Mesendoderm (in vitro differentiated cells): ENCODE results near the gene PPIL3.

Experiments used
- DNase-seq: peaks from one replicate; pipeline ENCODE4 v3.0.0; 2013
- H2AK5ac ChIP-seq: 2 replicates; pipeline ENCODE4 v1.6.1; 2013; ENCODE audit warnings: low read length, inconsistent platforms
- H2BK120ac ChIP-seq: 2 replicates; pipeline ENCODE4 v1.6.1; 2013; ENCODE audit warnings: low read depth, mild to moderate bottlenecking, low read length, moderate library complexity, mixed read lengths
- H2BK15ac ChIP-seq: replicated peaks from 2 replicates; pipeline ENCODE4 v1.6.1; 2013; ENCODE audit warnings: low read depth, mild to moderate bottlenecking, moderate library complexity
- H2BK5ac ChIP-seq: 2 replicates; pipeline ENCODE4 v1.6.1; 2013; ENCODE audit warnings: low read length, inconsistent platforms
- H3K18ac ChIP-seq: 2 replicates; pipeline ENCODE4 v1.6.1; 2013; ENCODE audit warnings: mild to moderate bottlenecking, low read length, mixed read lengths
- H3K23ac ChIP-seq: one replicate; pipeline ENCODE4 v1.6.1; 2013; ENCODE audit warnings: low read length
- H3K27ac ChIP-seq: 2 replicates; pipeline ENCODE4 v1.5.1; 2013; ENCODE audit warnings: low read depth, mild to moderate bottlenecking, inconsistent platforms, low read length, moderate library complexity
- H3K27me3 ChIP-seq: 2 replicates; pipeline ENCODE4 v1.6.1; 2013; ENCODE audit warnings: low read length, control low read depth, mild to moderate bottlenecking, inconsistent platforms; ENCODE audit not compliant: insufficient read depth, poor library complexity
- H3K36me3 ChIP-seq: 2 replicates; pipeline ENCODE4 v1.6.1; 2013; ENCODE audit warnings: low read length, inconsistent platforms; ENCODE audit not compliant: control insufficient read depth, insufficient read depth
- H3K4ac ChIP-seq: one replicate; pipeline ENCODE4 v1.6.1; 2013; ENCODE audit warnings: low read depth, mild to moderate bottlenecking, low read length, moderate library complexity
- H3K4me1 ChIP-seq: 2 replicates; pipeline ENCODE4 v1.6.1; 2013; ENCODE audit warnings: low read depth, low read length, inconsistent platforms; ENCODE audit not compliant: control insufficient read depth
- H3K4me2 ChIP-seq: 2 replicates; pipeline ENCODE4 v1.6.1; 2013; ENCODE audit warnings: low read length
- H3K4me3 ChIP-seq: 2 replicates; pipeline ENCODE4 v1.5.1; 2013; ENCODE audit warnings: mild to moderate bottlenecking, low read length
- H3K56ac ChIP-seq: one replicate; pipeline ENCODE4 v1.6.1; 2013; ENCODE audit warnings: low read length
- H3K79me1 ChIP-seq: 2 replicates; pipeline ENCODE4 v1.6.1; 2013; ENCODE audit warnings: low read length, inconsistent platforms
- H3K79me2 ChIP-seq: 2 replicates; pipeline ENCODE4 v1.6.1; 2013; ENCODE audit warnings: mild to moderate bottlenecking, low read length; ENCODE audit not compliant: control insufficient read depth, insufficient read depth
- H3K9ac ChIP-seq: 2 replicates; pipeline ENCODE4 v1.6.1; 2013; ENCODE audit warnings: low read length, inconsistent platforms
- H4K5ac ChIP-seq: one replicate; pipeline ENCODE4 v1.6.1; 2013; ENCODE audit warnings: low read length
- H4K8ac ChIP-seq: one replicate; pipeline ENCODE4 v1.6.1; 2013; ENCODE audit warnings: low read depth, mild to moderate bottlenecking, control low read depth, low read length, moderate library complexity
- WGBS: extraction: QIAGEN DNeasy Blood & Tissue Kit; methylation state at CpG from one replicate; pipeline ENCODE4 v1.1.7; 2013; ENCODE audit warnings: low lambda C conversion rate, missing lambda C conversion rate; ENCODE audit not compliant: insufficient coverage; ENCODE audit errors: extremely low coverage; 5-methylcytosine and 5-hydroxymethylcytosine counted together

PPIL3 gene

DNA sequence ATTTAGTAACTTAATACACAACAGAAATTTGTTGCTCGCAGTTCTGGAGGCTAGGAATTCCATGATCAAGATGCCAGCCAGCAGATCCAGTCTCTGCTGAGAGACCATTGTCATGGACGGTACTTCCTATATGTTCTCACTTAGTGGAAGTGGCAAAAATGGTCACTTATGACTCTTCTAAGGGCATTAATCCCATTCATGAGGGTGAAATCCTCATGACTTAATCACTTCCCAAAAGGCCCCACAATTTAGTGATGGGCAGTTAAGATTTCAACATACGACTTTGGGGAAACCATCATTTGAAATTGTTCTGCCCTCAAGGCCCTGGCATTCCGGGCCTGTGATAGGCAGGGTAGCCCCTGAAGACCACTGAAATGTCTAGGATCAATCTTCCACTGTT lies 54.2 kb downstream of the PPIL3 start:
- Histone ChIP-seq H2BK120ac (no peak overlapping the region), H3K4me1 (no peaks in the 10 kb centered on the region), H3K4me3 (no peak overlapping the region), H2BK15ac (no peak overlapping the region), H3K79me1 (no peaks in the 10 kb centered on the region), H2AK5ac (no peak overlapping the region), H4K5ac (no peak overlapping the region), H2BK5ac (no peak overlapping the region), H3K27me3 (no peaks in the 10 kb centered on the region), H3K27ac (no peak overlapping the region), H3K18ac (no peak overlapping the region), H3K9ac (no peak overlapping the region), H3K79me2 (no peaks in the 10 kb centered on the region), H3K36me3 (no peaks in the 10 kb centered on the region), H4K8ac (no peak overlapping the region), H3K56ac (no peak overlapping the region), H3K4ac (no peak overlapping the region), H3K23ac (no peak overlapping the region), H3K4me2 (no peak overlapping the region)
- WGBS: no CpG with 5 or more reads among the region's 4 CpGs
- no peak for DNase-seq

DNA sequence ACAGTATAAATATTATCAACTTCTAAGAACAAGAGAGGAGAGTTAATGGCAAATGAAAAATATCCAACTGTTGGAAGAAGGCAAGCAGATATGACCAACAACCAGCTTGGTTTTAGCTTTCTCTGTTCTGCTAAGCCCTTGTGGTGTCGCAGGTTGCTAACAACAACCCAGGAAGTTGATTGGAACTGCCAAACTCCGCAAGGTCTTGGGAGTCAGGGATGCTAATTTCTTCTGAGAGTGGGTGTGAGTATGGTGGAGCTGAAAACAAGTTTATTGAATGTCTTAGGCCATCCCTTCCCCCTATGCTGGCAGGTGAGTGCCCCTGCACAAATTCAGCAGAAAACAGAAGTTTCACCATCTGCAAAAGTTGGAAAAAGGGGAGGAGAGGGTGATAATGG lies 59.6 kb downstream of the PPIL3 start:
- H2BK15ac ChIP-seq: no peak overlapping the region
- H3K4ac ChIP-seq: no peak overlapping the region
- no peak overlapping the region for H4K5ac ChIP-seq
- H3K18ac ChIP-seq: no peak overlapping the region
- H3K4me1 ChIP-seq: no peaks in the 10 kb centered on the region
- H3K4me3 ChIP-seq: no peak overlapping the region
- no peak overlapping the region for H3K9ac ChIP-seq
- no peak overlapping the region for H2BK5ac ChIP-seq
- no peaks in the 10 kb centered on the region for H3K27me3 ChIP-seq
- H3K79me2 ChIP-seq: no peaks in the 10 kb centered on the region
- H3K36me3 ChIP-seq: no peaks in the 10 kb centered on the region
- no CpG with 5 or more reads among the region's 2 CpGs for WGBS
- no peaks in the 10 kb centered on the region for H3K79me1 ChIP-seq
- no peak overlapping the region for H3K27ac ChIP-seq
- no peak overlapping the region for H3K56ac ChIP-seq
- H2BK120ac ChIP-seq: no peak overlapping the region
- H3K23ac ChIP-seq: no peak overlapping the region
- no peak overlapping the region for H4K8ac ChIP-seq
- H2AK5ac ChIP-seq: no peak overlapping the region
- no peak overlapping the region for H3K4me2 ChIP-seq
- DNase-seq: peak; percentile 88

DNA sequence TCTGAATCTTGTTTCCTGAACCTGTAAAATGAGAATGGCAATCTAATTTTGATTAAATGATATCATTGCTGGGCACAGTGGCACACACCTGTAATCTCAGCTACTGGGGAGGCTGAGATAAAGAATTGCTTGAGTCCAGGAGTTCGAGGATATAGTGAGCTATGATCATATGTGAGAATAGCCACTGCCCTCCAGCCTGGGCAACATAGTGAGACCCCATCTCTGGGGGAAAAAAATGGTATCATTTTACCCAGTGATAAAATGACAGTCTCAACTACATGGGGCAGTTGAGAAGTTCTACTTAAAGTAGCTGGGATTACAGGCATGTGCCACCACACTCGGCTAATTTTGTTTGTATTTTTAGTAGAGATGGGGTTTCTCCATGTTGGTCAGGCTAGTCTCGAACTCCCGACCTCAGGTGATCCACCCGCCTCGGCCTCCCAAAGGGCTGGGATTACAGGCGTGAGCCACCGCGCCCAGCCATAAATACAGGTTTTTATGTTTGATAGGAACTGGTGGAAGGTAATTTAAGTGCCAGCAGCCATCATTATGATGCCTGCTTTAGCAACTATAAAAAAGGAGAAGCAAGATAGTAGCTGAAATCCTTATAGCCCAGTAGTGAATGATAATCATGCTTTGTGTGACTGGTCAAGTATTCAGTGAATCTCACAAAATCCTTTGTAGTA lies 60.2 kb downstream of the PPIL3 start:
- Histone ChIP-seq H2BK120ac (no peak overlapping the region), H3K79me2 (no peaks in the 10 kb centered on the region), H3K56ac (no peak overlapping the region), H3K27me3 (no peaks in the 10 kb centered on the region), H3K4me3 (no peak overlapping the region), H3K18ac (no peak overlapping the region), H3K79me1 (no peaks in the 10 kb centered on the region), H3K4ac (no peak overlapping the region), H3K36me3 (no peaks in the 10 kb centered on the region), H4K8ac (no peak overlapping the region), H3K23ac (no peak overlapping the region), H2BK15ac (no peak overlapping the region), H3K4me1 (no peaks in the 10 kb centered on the region), H2BK5ac (no peak overlapping the region), H3K4me2 (no peak overlapping the region), H4K5ac (no peak overlapping the region), H3K9ac (no peak overlapping the region), H3K27ac (no peak overlapping the region), H2AK5ac (no peak overlapping the region)
- no peak for DNase-seq
- no CpG with 5 or more reads among the region's 9 CpGs for WGBS

DNA sequence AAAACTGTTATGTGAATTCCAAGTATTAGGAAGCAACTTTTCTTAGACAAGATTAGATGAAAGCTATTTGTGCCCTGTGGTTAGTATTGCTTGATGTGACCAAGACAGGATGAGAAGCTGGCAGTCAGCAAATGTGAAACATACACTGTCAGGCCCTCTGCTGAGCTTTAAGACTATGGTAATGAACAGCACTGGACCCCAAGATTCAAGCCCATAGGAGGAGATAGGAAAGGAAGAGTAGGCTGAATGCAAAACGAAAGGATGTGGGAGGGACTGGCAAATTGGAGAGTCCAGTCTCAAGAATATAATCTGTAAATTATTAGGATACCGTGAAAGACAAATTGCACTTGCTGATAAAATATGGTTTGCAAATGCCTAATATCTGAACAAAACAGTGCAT lies 60.8 kb downstream of the PPIL3 start:
- no CpG with 5 or more reads among the region's 2 CpGs for WGBS
- H3K4me2 ChIP-seq: no peak overlapping the region
- H3K4me3 ChIP-seq: no peak overlapping the region
- no peak for DNase-seq
- H3K27ac ChIP-seq: no peak overlapping the region
- H2BK15ac ChIP-seq: no peak overlapping the region
- no peaks in the 10 kb centered on the region for H3K4me1 ChIP-seq
- no peak overlapping the region for H4K5ac ChIP-seq
- no peak overlapping the region for H2BK120ac ChIP-seq
- no peak overlapping the region for H3K18ac ChIP-seq
- no peak overlapping the region for H3K9ac ChIP-seq
- no peak overlapping the region for H4K8ac ChIP-seq
- H3K79me2 ChIP-seq: no peaks in the 10 kb centered on the region
- no peaks in the 10 kb centered on the region for H3K27me3 ChIP-seq
- no peak overlapping the region for H3K4ac ChIP-seq
- no peak overlapping the region for H2AK5ac ChIP-seq
- no peaks in the 10 kb centered on the region for H3K79me1 ChIP-seq
- no peak overlapping the region for H3K23ac ChIP-seq
- no peak overlapping the region for H3K56ac ChIP-seq
- no peaks in the 10 kb centered on the region for H3K36me3 ChIP-seq
- H2BK5ac ChIP-seq: no peak overlapping the region

DNA sequence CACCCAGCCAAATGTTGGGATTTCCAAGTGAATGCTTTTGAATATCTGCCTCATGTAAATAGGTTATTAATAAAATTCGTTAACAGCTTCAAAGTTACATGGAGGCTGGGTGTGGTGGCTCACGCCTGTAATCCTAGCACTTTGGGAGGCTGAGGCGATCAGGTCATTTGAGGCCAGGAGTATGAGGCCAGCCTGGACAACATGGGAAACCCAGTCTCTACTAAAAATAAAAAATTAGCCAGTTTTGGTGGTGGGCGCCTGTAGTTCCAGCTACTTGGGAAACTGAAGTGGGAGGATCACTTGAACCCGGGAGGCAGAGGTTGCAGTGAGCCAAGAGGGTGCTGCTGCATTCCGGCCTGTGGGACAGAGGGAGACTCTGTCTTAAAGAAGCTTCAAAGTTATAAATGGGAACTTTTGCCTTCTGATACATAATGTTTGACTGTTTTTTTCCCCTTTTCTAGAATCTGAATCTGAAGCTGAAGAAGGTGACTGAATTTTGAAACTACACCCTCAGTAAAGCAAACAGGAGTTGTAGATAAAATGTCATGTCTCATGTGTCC lies 67.1 kb downstream of the PPIL3 start:
- no peak overlapping the region for H3K4me3 ChIP-seq
- no peak overlapping the region for H4K8ac ChIP-seq
- no peak overlapping the region for H3K4me2 ChIP-seq
- no peak overlapping the region for H3K56ac ChIP-seq
- H3K18ac ChIP-seq: no peak overlapping the region
- H2AK5ac ChIP-seq: no peak overlapping the region
- H3K27ac ChIP-seq: no peak overlapping the region
- no peak overlapping the region for H3K23ac ChIP-seq
- H3K79me1 ChIP-seq: no peaks in the 10 kb centered on the region
- no peak overlapping the region for H2BK5ac ChIP-seq
- H2BK120ac ChIP-seq: no peak overlapping the region
- no CpG with 5 or more reads among the region's 6 CpGs for WGBS
- no peaks in the 10 kb centered on the region for H3K27me3 ChIP-seq
- no peak overlapping the region for H3K4ac ChIP-seq
- peaks cover 11% of the 10 kb centered on the region for H3K36me3 ChIP-seq
- no peak for DNase-seq
- no peak overlapping the region for H4K5ac ChIP-seq
- H3K4me1 ChIP-seq: no peaks in the 10 kb centered on the region
- H2BK15ac ChIP-seq: no peak overlapping the region
- no peaks in the 10 kb centered on the region for H3K79me2 ChIP-seq
- H3K9ac ChIP-seq: no peak overlapping the region
